Natural killer cell (primary cell): ENCODE data around the gene DPYD. TPM values are rescaled to one million over a fixed set of nuclear protein-coding genes. Genes with fewer than 3 reads are reported as not detected.

Experiments used
- ATAC-seq, 3 donors: fragments of 150-1000 bp in 2 of 3; fragments of 200-7000 bp in 1 of 3; cut with Tn5 transposase; 1 replicate in 1 of 3; 2 replicates in 2 of 3; pipeline ENCODE4 v1.10.0; 2021; ENCODE audit warnings: mild to moderate bottlenecking in 2 of 3, moderate library complexity in 2 of 3
- DNase-seq, 2 donors: peaks; one replicate each; pipeline versions ENCODE4 v3.0.0 to v3.0.0-alpha.2; 2013 to 2021; ENCODE audit warnings: mixed read lengths in 1 of 2
- H3K27ac ChIP-seq: one replicate; pipeline ENCODE4 v1.5.1; 2013; ENCODE audit warnings: mild to moderate bottlenecking, low read length
- H3K27me3 ChIP-seq: one replicate; pipeline ENCODE4 v1.6.1; 2013; ENCODE audit warnings: low read length; ENCODE audit not compliant: control insufficient read depth, insufficient read depth
- H3K36me3 ChIP-seq: one replicate; pipeline ENCODE4 v1.6.1; 2013; ENCODE audit warnings: low read length; ENCODE audit not compliant: control insufficient read depth, insufficient read depth
- H3K4me1 ChIP-seq: one replicate; pipeline ENCODE4 v1.6.1; 2013; ENCODE audit warnings: low read length; ENCODE audit not compliant: control insufficient read depth, insufficient read depth
- H3K4me3 ChIP-seq: one replicate; pipeline ENCODE4 v1.5.1; 2013; ENCODE audit warnings: low read length
- H3K9me3 ChIP-seq: one replicate; pipeline ENCODE4 v1.6.1; 2013; ENCODE audit warnings: low read length; ENCODE audit not compliant: control insufficient read depth, insufficient read depth
- H3K27ac Mint-ChIP-seq, 2 donors: one replicate each; pipeline ENCODE4 v1.8.0; 2022; ENCODE audit warnings: mild to moderate bottlenecking in 2 of 2, mixed read lengths in 2 of 2, moderate library complexity in 1 of 2
- H3K27me3 Mint-ChIP-seq, 2 donors: one replicate each; pipeline ENCODE4 v1.8.0; 2022; ENCODE audit warnings: low read depth in 2 of 2, mixed read lengths in 2 of 2
- H3K36me3 Mint-ChIP-seq: one replicate; pipeline ENCODE4 v1.8.0; 2022; ENCODE audit warnings: mixed read lengths
- H3K4me1 Mint-ChIP-seq, 2 donors: one replicate each; pipeline ENCODE4 v1.8.0; 2022; ENCODE audit warnings: mixed read lengths in 2 of 2
- H3K4me3 Mint-ChIP-seq: one replicate; pipeline ENCODE4 v1.8.0; 2022; ENCODE audit warnings: mild to moderate bottlenecking, moderate library complexity, mixed read lengths
- H3K9me3 Mint-ChIP-seq, 2 donors: one replicate each; pipeline ENCODE4 v1.8.0; 2022; ENCODE audit warnings: mixed read lengths in 2 of 2
- CTCF ChIP-seq: fragments of 200-600 bp; IDR thresholded peaks from one replicate; pipeline ENCODE4 v1.8.0; 2022; ENCODE audit warnings: antibody characterized with exemption
- WGBS: methylation state at CpG from one replicate; pipeline ENCODE4 v1.1.7; 2013; ENCODE audit warnings: missing lambda C conversion rate; ENCODE audit not compliant: insufficient coverage; 5-methylcytosine and 5-hydroxymethylcytosine counted together
- intact Hi-C: fragments of 100-400 bp; cut with micrococcal nuclease; formaldehyde crosslinking; loops from one replicate; pipeline ENCODE4 v1.14.2; 2022
- total RNA-seq, 4 donors: library from RNA; stranded (reverse); fragments of 120-200 nt in 1 of 4; gene quantifications; one replicate each; pipeline versions ENCODE4 v1.2.3 to v1.2.4, GENCODE V29; 2013 to 2022

DPYD gene
- total RNA-seq, result 10 to 100 TPM; 56.6 to 66.7 (median 56.9) TPM
- 125 TPM for total RNA-seq (2013)

GRCh38 chr1:97920832-97921571 is at the start of gene DPYD:
DPYD (minus strand) TSS chr1:97921034; CDS start chr1:97920922, 112 bp downstream.
- no peaks in the 10 kb centered on the region for H3K36me3 Mint-ChIP-seq
- no peak for TF ChIP-seq CTCF
- no peaks in the 10 kb centered on the region for H3K36me3 ChIP-seq
- H3K27ac Mint-ChIP-seq, result peak within 1 kb of the TSS; percentile 91 to 94
- ATAC-seq (peak; percentile 85 to 95 (median 88)), DNase-seq (peak; percentile 80 to 91)
- no peaks in the 10 kb centered on the region for H3K9me3 Mint-ChIP-seq
- peaks cover 3% of the 10 kb centered on the region for H3K4me1 ChIP-seq
- no peaks in the 10 kb centered on the region for H3K27me3 ChIP-seq
- H3K4me3 Mint-ChIP-seq, result peak within 1 kb of the TSS; percentile 97
- intact Hi-C loops, result no loop called here
- H3K27me3 Mint-ChIP-seq, result no peaks in the 10 kb centered on the region
- 0% methylated on average over 47 of the region's 50 CpGs for WGBS
- no peaks in the 10 kb centered on the region for H3K9me3 ChIP-seq
- peaks cover 43 to 48% of the 10 kb centered on the region in 2 donors for H3K4me1 Mint-ChIP-seq
- H3K27ac ChIP-seq, result peak within 1 kb of the TSS; percentile 83
- peak within 1 kb of the TSS; percentile 90 for H3K4me3 ChIP-seq

GRCh38 chr1:97960470-97960869 is 39.6 kb upstream of the DPYD start:
- Mint-ChIP-seq H3K27ac (no peak overlapping the region), H3K9me3 (no peaks in the 10 kb centered on the region), H3K27me3 (peaks cover 25 to 35% of the 10 kb centered on the region in 2 donors), H3K36me3 (no peaks in the 10 kb centered on the region), H3K4me3 (no peak overlapping the region), H3K4me1 (no peaks in the 10 kb centered on the region)
- DNase-seq, result no peak
- Histone ChIP-seq H3K4me1 (no peaks in the 10 kb centered on the region), H3K36me3 (no peaks in the 10 kb centered on the region), H3K27me3 (no peaks in the 10 kb centered on the region), H3K9me3 (no peaks in the 10 kb centered on the region), H3K4me3 (no peak overlapping the region), H3K27ac (no peak overlapping the region)
- intact Hi-C loops, result no loop called here
- ATAC-seq, result no peak
- no peak for TF ChIP-seq CTCF

GRCh38 chr1:97947695-97948094 is 26.9 kb upstream of the DPYD start:
- WGBS, result 93% methylated on average over 3 of the region's 3 CpGs
- H3K27ac Mint-ChIP-seq, result no peak overlapping the region
- Histone ChIP-seq H3K27ac (no peak overlapping the region), H3K27me3 (no peaks in the 10 kb centered on the region), H3K4me1 (no peaks in the 10 kb centered on the region), H3K4me3 (no peak overlapping the region), H3K9me3 (no peaks in the 10 kb centered on the region), H3K36me3 (no peaks in the 10 kb centered on the region)
- DNase-seq (no peak), ATAC-seq (no peak)
- no peaks in the 10 kb centered on the region for H3K9me3 Mint-ChIP-seq
- TF ChIP-seq CTCF, result no peak
- H3K36me3 Mint-ChIP-seq, result no peaks in the 10 kb centered on the region
- H3K4me3 Mint-ChIP-seq, result no peak overlapping the region
- peaks cover 5 to 11% of the 10 kb centered on the region in 2 donors for H3K4me1 Mint-ChIP-seq
- H3K27me3 Mint-ChIP-seq, result peaks cover 2 to 29% of the 10 kb centered on the region in 2 donors
- intact Hi-C loops, result no loop called here

GRCh38 chr1:97943354-97943753 is 22.5 kb upstream of the DPYD start:
- no peak for ATAC-seq
- 87% methylated on average over 4 of the region's 4 CpGs for WGBS
- Mint-ChIP-seq H3K36me3 (no peaks in the 10 kb centered on the region), H3K27me3 (peaks cover 2 to 8% of the 10 kb centered on the region in 2 donors), H3K27ac (no peak overlapping the region), H3K4me1 (peaks cover 15 to 24% of the 10 kb centered on the region in 2 donors), H3K9me3 (no peaks in the 10 kb centered on the region), H3K4me3 (peak overlapping the region; percentile 49)
- intact Hi-C loops, result no loop called here
- Histone ChIP-seq H3K27me3 (no peaks in the 10 kb centered on the region), H3K4me3 (no peak overlapping the region), H3K36me3 (no peaks in the 10 kb centered on the region), H3K4me1 (no peaks in the 10 kb centered on the region), H3K9me3 (no peaks in the 10 kb centered on the region), H3K27ac (no peak overlapping the region)
- TF ChIP-seq CTCF, result no peak
- DNase-seq, result no peak
